ENCODE data around the gene CCDC171. TPM values are rescaled to one million over a fixed set of nuclear protein-coding genes. Genes with fewer than 3 reads are reported as not detected.

Gene CCDC171
- total and polyA plus RNA-seq, 2 of the 13 experiments (the other 11 are each of a cell fraction or from before 2014, with no cell fraction given), result 0.95 to 2.5 TPM

- TF ChIP-seq, protein P1, sequence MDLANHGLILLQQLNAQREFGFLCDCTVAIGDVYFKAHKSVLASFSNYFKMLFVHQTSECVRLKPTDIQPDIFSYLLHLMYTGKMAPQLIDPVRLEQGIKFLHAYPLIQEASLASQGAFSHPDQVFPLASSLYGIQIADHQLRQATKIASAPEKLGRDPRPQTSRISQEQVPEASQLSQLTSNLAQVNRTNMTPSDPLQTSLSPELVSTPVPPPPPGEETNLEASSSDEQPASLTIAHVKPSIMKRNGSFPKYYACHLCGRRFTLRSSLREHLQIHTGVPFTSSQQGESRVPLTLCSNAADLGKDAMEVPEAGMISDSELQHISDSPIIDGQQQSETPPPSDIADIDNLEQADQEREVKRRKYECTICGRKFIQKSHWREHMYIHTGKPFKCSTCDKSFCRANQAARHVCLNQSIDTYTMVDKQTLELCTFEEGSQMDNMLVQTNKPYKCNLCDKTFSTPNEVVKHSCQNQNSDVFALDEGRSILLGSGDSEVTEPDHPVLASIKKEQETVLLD (CRISPR knock-in tag; IDR thresholded peaks at IDR 0.05; ENCODE audit: low read depth), result no peak
- no peak for TF ChIP-seq ELF1 (CRISPR knock-in tag; IDR thresholded peaks at IDR 0.05)
- no peak for TF ChIP-seq ZNF766 (CRISPR knock-in tag; IDR thresholded peaks at IDR 0.05; ENCODE audit: borderline replicate concordance)
These were observed 33.0 kb upstream of the CCDC171 start (continued) for GRCh38 chr9:15519831-15520230.

- ATAC-seq, result no peak
- in situ Hi-C loops (cut with HindIII; ENCODE audit: extremely low pct_ligation_motif_present, low pct_unique_long_range_greater_than_20kb), result no loop called here
- WGBS (ENCODE audit: low lambda C conversion rate), result 50% methylated on average over 8 of the region's 8 CpGs
These were observed 31.6 kb upstream of the CCDC171 start for GRCh38 chr9:15521254-15521653.

More at GRCh38 chr9:15521254-15521653, 31.6 kb upstream of the CCDC171 start:
- ChIA-PET POLR2A (no interaction called here), CTCF (ENCODE audit: low intra/inter-chr PET ratio, low total read pairs) (no interaction called here)
- TF ChIP-seq DRAP1 (CRISPR knock-in tag; IDR thresholded peaks at IDR 0.05) (no peak), ZNF264 (CRISPR knock-in tag; IDR thresholded peaks at IDR 0.05) (no peak), MED1 (CRISPR knock-in tag; IDR thresholded peaks at IDR 0.05) (no peak), NAIF1 (CRISPR knock-in tag; IDR thresholded peaks at IDR 0.05; ENCODE audit: borderline replicate concordance) (no peak), ZNF674 (CRISPR knock-in tag; IDR thresholded peaks at IDR 0.05; ENCODE audit: low read depth) (no peak), KDM5A (IDR thresholded peaks at IDR 0.05; ENCODE audit: borderline replicate concordance, low read length) (no peak), SALL1 (CRISPR knock-in tag; IDR thresholded peaks at IDR 0.05) (no peak)
- TF ChIP-seq, protein P2, sequence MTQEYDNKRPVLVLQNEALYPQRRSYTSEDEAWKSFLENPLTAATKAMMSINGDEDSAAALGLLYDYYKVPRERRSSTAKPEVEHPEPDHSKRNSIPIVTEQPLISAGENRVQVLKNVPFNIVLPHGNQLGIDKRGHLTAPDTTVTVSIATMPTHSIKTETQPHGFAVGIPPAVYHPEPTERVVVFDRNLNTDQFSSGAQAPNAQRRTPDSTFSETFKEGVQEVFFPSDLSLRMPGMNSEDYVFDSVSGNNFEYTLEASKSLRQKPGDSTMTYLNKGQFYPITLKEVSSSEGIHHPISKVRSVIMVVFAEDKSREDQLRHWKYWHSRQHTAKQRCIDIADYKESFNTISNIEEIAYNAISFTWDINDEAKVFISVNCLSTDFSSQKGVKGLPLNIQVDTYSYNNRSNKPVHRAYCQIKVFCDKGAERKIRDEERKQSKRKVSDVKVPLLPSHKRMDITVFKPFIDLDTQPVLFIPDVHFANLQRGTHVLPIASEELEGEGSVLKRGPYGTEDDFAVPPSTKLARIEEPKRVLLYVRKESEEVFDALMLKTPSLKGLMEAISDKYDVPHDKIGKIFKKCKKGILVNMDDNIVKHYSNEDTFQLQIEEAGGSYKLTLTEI (CRISPR knock-in tag; conservative IDR thresholded peaks at IDR 0.05), result no peak
- TF ChIP-seq, protein P3, sequence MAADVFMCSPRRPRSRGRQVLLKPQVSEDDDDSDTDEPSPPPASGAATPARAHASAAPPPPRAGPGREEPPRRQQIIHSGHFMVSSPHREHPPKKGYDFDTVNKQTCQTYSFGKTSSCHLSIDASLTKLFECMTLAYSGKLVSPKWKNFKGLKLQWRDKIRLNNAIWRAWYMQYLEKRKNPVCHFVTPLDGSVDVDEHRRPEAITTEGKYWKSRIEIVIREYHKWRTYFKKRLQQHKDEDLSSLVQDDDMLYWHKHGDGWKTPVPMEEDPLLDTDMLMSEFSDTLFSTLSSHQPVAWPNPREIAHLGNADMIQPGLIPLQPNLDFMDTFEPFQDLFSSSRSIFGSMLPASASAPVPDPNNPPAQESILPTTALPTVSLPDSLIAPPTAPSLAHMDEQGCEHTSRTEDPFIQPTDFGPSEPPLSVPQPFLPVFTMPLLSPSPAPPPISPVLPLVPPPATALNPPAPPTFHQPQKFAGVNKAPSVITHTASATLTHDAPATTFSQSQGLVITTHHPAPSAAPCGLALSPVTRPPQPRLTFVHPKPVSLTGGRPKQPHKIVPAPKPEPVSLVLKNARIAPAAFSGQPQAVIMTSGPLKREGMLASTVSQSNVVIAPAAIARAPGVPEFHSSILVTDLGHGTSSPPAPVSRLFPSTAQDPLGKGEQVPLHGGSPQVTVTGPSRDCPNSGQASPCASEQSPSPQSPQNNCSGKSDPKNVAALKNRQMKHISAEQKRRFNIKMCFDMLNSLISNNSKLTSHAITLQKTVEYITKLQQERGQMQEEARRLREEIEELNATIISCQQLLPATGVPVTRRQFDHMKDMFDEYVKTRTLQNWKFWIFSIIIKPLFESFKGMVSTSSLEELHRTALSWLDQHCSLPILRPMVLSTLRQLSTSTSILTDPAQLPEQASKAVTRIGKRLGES (CRISPR knock-in tag; IDR thresholded peaks at IDR 0.05; ENCODE audit: borderline replicate concordance), result no peak
- H3K9me3 ChIP-seq (ENCODE audit: low read length), result no peaks in the 10 kb centered on the region
- H3K27ac ChIP-seq (ENCODE audit: extremely low read length, insufficient read depth, low read length), result no peak overlapping the region
- H3K9ac ChIP-seq (ENCODE audit: insufficient read depth, low read depth, low read length), result no peak overlapping the region
- H3K4me2 ChIP-seq (ENCODE audit: low read depth, low read length), result no peak overlapping the region
- no peaks in the 10 kb centered on the region for H3K79me2 ChIP-seq (ENCODE audit: insufficient read depth, low read length)
- H4K20me1 ChIP-seq (ENCODE audit: insufficient read depth, low read length), result no peaks in the 10 kb centered on the region
- peaks cover 0 to 3% of the 10 kb centered on the region in 2 experiments; a peak in 1 of 5 replicates for H3K27me3 ChIP-seq (ENCODE audit: control insufficient read depth in 1 of 2, insufficient read depth in 2 of 2, low read length in 2 of 2)
- DNase-seq (ENCODE audit: low spot score), result no peak
- FAIRE-seq, result no peak
- H3K4me1 ChIP-seq (ENCODE audit: insufficient read depth, low read length), result no peaks in the 10 kb centered on the region
- no TSS peak for BruUV-seq (replicated peaks)
- intact Hi-C loops (cut with micrococcal nuclease; ENCODE audit: unreplicated experiment), result no loop called here
- H3K4me3 ChIP-seq (replicated peaks in 1 of 3; ENCODE audit: insufficient read depth in 1 of 3, low read depth in 2 of 3, low read length in 3 of 3), result no peak overlapping the region
- no peaks in the 10 kb centered on the region for H3K36me3 ChIP-seq (replicated peaks in 1 of 2; ENCODE audit: control insufficient read depth in 1 of 2, insufficient read depth in 2 of 2, low read length in 2 of 2)
- no peak overlapping the region for H2AFZ ChIP-seq (ENCODE audit: low read length)

Data from HepG2 (cell line).